ENCODE data around the gene NDUFS5.
"Not testable (repeated sequence)": the region's sequence is repeated elsewhere in the genome, so short reads cannot be mapped to it uniquely, and the experiment has no call there.

NDUFS5 gene

DNA sequence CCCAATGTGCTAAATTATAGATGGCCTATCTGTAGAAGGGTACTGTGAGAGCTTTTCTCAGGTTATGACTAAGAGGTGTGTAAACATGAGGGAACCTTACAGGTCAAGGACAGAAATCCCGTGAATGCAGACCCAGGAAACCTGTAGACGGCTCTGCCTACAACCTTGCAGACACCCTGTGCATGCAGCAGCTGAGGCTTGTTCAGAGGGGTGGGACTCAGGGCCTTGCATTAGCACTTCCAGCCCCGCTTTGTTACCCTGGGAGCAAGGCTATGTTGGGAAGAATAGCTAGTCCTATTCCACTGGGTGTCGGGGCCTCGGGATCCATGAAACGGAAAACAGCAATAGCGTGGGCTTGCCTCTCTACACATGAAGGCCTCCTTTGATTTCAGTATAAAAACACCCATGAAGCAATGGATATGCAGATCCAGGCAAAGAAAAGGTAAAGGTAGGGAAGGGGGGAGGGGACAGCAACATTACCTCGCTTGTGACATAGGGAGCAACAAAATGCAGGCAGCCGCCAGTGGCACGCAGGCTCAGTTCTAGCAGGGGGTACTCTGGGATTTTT is 9.5 kb upstream of the NDUFS5 start:
- no peak for DNase-seq

DNA sequence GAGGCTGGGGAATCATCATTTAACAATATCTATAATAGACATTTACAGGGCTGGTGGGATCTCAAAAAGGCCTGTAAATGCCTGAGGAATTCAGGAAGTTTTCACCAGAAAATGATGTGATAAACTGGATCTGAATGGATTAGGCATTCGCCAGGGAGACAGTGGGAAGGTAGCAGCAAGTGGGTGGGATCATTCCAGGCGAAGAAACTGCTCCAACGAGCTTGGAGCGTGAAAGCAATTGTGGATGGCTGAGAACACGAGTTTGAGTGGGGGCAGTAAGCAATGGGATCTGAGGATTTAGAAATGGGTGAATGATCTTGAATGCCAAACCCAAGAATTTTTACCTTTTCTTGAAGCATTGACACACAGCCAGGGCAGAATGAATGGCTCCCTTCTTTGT is 8.9 kb upstream of the NDUFS5 start:
- DNase-seq, result no peak

DNA sequence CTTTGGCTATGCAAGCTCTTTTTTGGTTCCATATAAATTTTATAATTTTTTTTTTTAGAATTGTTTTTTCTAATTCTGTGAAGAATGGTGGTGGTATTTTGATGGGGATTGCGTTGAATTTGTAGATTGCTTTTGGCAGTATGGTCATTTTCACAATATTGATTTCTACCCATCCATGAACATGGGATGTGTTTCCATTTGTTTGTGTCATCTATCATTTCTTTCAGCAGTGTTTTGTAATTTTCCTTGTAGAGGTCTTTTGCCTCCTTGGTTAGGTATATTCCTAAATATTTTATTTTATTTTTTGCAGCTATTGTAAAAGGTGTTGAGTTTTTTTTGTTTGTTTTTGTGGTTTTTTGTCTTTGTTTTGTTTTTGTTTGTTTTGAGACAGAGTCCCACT is 5.7 kb upstream of the NDUFS5 start:
- DNase-seq, result not testable (repeated sequence)

DNA sequence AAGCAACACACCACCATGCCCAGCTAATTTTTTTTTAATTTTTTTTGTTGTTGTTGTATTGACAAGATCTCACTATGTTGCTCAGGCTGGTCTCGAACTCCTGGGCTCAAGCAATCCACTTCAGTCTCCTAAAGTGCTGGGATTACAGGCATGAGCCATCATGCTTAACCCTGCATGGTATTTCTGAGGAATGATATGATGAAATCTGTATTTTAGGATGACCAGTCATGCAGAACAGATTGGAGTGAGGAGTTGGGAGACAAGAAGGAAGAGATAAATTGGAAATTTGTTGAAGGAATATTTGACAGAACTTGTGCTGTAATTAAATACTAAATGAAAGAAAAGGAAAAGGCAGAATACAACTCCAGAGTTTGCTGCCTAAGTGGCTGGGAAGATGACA is 4.7 kb upstream of the NDUFS5 start:
- DNase-seq, result no peak

DNA sequence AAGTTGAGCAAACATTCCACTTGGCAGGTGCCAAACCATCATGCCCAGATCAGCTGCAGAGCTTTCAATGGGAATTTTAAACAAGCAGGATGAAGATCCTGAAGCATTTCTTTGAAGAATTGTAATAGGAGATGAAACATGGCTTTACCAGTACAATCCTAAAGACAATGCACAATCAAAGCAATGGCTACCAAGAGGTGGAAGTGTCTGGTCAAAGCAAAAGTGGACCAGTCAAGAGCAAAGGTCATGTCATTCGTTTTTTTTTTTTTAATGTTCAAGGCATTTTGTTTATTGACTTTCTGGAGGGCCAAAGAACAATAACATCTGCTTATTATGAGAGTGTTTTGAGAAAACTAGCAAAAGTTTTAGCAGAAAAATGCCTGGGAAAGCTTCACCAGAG is 3.0 kb upstream of the NDUFS5 start:
- no peak for DNase-seq

DNA sequence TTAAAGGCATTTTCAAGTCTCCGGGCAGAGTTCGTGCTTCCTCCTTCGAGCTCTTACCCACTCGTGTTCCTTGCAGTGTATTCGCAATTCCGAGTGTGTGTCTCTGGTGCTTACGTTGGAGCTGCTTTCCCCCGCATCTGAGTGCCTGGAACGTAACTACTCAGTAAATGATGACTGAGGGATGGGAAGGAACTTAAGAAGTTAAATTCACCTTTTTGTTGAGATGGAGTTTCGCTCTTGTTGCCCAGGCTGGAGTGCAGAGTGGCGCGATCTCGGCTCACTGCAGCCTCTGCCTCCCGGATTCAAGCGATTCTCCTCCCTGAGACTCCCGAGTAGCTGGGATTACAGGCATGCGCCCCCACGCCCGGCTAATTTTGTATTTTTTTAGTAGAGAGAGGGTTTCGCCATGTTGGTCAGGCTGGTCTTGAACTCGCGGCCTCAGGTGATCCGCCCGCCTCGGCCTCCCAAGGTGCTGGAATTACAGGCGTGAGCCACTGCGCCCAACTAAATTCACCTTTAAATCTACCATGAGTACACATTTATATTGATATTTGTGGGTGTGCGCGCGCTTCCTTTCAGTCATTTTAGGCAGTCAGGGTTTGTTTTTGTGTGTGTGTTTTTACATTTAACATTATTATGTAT is 837 bp downstream of the NDUFS5 start:
- no peak for DNase-seq

DNA sequence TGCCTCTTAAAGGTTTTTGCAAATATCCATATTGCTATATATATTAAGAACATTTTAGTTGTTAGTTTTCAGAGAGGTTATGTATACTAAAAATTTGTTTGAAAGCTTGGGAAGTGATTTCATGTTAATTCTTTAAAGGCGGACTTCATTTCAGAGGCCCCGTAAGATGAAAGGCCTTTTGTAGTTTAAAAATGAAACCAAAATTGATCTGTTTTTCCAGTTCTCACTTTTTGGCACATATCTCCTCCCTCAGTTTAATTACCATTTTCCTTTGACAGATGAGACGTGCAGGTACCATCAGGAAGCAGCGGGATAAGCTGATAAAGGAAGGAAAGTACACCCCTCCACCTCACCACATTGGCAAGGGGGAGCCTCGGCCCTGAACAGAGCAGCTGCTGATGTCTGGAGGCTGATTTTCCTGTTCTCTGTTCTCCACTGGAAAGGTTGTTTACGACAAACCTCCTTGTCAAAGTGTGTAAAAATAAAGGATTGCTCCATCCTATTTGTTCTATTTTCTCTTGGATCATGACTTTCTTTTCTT is 8.0 kb downstream of the NDUFS5 start:
- no peak for DNase-seq

DNA sequence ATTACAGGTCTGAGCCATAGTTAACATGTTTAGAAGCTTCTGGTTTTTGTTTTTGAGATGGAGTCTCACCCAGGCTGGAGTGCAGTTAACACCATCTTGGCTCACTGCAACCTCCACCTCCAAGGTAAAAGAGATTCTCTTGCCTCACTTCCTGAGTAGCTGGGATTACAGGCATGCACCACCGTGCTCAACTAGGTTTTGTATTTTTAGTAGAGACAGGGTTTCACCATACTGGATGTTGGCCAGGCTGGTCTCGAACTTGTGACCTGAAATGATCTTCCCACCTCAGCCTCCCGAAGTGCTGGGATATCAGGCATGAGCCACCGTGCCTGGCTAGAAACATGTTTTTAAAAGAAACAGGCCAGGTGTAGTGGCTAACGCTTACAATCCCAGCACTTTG is 10.5 kb downstream of the NDUFS5 start:
- DNase-seq, result no peak

DNA sequence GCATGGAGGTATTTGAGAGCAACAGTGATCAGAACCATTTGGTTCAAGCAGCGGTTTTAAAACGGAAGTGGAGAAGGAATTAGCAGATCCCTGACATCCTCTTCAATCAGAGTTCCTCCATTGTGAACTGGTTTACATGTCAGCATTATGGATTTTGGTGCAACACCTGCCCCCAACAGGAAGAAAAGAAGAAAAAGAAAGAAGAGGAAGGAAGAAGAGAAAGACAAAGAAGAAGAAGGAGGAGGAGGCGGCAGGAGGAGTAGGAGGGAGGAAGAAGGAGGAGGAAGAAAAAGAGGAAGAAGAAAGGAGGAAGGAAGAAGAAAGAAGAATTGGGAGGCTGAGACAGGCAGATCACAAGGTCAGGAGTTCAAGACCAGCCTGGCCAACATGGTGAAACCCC is 17.4 kb downstream of the NDUFS5 start:
- DNase-seq, result no peak

DNA sequence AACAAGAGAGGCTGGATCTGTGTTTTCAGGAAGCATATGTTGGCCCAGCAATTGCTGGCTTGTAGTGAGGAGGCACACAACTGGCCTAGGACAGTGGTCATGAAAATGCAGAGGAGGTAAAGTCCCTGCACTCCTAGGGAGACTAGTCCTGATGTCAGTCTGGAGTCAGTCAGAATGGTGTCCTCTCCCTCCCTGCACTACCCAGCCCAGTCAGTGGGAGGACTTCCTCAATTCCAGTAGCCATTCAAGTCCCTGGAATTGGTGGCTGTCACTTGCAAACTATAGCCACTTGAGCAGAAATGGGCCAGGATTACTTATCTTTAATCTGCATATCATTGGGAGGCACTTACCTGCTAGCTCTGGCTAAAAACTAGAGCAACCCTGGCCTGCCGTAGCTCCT is 18.6 kb downstream of the NDUFS5 start:
- no peak for DNase-seq

DNA sequence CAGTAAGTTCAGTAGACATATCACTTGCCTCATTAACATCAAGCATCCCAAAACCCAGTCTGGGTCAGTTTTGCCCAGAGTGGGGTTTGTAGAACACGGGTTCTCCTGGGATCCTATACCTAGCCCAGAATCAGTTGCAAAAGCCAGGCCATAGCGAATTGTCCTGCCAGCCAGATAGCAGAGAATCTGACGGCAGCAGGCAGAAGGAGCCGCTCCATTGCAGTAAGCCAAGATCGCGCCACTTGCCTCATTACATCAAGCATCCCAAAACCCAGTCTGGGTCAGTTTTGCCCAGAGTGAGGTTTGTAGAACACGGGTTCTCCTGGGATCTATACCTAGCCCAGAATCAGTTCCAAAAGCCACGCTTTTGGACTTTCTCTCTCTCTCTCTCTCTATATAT is 19.1 kb downstream of the NDUFS5 start:
- DNase-seq, result no peak

DNA sequence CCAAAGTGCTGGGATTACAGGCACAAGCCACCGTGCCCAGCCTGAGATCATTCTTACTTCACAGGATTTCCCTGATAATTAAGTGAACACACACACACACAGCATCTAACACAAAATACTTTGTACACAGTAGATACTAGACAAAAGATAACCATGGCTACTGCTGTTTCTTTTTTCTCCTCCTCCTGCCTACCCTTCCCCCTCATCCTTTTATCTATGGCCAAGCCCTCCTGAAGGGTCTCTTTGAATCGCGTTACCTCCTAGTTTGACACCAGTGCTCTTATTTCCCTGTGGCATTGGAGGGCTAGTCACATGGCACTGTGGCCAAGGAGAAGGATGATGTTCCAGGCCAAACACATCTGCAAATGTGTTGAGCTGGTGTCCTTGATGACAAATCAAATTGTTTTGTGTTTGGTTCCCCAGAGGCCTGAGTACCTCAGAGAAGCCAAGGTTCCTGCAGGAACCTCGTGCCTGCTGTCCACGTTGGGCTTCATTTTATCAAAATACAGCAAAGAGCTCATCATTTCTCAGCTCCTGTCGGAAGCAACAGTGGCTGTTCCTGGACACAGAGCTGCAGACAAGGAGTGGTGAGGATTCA is 20.6 kb downstream of the NDUFS5 start:
- no peak for DNase-seq

DNA sequence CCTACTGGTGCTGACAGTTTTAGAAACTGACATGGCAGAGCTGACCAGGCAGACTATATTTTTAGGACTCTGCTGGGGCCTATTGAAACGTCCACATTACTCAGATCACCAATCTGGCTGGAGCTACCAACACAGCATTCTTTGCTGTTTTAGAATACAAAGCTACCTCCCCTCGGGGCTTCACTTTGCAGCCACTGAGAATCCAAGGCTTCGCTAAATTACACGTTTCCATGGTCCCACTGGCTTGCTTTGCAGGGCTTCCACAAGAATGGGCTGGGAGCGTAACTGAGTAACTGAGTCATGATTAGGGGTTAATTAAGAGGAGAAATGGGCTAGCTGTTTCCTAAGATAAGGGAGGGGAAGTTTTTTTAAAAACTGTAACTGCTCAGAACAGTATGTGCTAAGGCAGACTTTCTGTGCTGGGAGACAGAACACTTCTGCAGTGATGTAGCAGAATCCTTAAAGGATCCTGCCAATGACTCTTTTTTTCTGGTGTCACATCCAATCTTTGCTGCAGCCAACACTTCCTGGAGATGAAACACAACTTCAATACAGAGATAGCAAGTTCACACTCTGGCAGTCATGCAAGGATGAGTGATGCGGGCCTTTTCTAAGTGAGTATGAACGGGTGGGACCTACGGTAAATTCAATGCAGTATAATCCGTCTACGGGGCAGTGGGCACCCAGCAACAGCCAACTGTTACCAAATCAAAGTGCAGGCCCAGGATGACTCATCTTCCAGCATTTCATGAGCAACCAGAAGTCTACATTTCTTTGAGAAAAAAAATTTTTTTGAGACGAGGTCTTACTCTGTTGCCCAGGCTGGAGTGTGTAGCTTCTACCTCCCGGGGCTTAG is 21.5 kb downstream of the NDUFS5 start:
- no peak for DNase-seq

DNA sequence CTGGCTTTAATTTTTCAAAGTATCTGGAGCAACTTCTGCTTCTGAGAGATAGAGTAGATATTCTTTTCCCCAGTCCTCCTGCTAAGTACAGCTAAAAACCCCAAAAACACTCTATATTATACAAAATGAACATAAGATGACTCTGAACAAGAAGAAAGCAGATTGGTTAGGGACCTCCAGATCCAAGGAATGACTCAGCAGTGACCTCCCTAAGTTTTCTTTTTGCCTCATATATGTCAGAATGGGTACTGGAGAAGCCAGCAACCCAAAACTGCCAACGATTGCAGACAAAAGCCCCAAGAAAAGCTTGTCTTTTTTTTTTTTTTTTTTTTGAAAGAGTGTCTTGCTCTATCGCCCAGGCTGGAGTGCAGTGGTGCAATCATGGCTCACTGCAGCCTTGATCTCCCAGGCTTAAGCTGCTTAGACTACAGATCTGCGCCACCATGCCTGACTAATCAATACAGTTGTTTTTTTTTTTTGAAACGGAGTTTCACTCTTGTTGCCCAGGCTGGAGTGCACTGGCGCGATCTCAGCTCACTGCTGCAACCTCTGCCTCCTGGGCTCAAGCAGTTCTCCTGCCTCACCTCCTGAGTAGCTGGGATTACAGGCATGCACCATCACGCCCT is 22.7 kb downstream of the NDUFS5 start:
- no peak for DNase-seq

DNA sequence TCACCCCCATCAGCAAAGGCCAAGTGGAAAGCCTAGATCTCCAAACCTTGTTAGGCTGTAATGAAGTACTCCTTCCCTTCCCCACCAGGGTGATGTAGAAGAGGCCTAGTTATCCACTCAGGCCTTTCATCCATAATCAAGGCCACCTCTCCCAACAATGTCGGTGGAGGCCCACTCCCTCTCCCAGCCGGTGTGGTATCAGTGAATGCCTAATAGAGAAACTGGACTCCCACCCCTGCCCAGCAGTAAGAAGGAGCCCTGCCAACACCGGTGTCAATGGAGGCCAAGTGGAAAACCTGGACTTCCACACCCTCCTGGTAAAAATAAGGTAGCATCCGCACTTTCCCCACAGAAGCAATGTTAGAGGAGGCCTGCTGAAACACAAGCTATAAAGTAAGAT is 23.9 kb downstream of the NDUFS5 start:
- no peak for DNase-seq

DNA sequence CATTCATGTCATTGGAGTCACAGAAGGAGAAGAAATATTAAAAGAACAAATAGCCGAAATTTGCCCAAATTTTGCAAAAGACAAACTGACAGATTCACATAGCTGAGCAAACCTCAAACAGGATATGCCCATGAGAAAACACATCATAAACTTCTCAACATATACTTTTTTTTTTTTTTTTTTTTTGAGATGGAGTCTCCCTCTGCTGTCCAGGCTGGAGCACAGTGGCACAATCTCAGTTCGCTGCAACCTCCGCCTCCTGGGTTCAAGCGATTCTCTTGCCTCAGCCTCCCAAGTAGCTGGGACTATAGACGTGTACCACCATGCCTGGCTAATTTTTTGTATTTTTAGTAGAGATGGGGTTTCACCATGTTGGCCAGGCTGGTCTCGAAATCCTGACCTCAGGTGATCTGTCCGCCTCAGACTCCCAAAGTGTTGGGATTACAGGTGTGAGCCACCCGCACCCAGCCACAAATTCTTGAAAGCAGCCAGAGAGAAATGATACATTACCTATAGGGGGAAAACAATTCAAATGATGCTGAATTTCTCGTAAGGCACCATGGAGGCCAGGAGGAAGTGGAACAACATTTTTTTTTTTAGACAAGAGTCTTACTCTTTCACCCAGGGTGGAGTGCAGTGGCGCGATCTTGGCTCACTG is 25.2 kb downstream of the NDUFS5 start:
- DNase-seq, result not testable (repeated sequence)

DNA sequence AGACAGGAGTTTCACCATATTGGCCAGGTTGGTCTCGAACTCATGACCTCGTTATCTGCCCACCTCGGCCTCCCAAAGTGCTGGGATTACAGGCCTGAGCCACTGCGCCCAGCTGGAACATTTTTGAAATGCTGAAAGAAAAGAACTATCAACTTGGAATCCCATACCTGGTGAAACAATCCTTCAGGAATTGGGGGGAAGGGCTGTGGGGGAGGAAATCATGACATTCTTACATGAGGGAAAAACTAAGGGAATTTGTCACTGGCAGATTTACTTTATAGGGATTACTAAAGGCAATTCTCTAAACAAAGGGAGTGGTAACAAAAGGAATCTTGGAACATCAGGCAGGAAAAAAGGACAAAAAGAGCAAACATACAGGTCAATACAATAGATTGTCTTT is 25.8 kb downstream of the NDUFS5 start:
- DNase-seq, result no peak

DNA sequence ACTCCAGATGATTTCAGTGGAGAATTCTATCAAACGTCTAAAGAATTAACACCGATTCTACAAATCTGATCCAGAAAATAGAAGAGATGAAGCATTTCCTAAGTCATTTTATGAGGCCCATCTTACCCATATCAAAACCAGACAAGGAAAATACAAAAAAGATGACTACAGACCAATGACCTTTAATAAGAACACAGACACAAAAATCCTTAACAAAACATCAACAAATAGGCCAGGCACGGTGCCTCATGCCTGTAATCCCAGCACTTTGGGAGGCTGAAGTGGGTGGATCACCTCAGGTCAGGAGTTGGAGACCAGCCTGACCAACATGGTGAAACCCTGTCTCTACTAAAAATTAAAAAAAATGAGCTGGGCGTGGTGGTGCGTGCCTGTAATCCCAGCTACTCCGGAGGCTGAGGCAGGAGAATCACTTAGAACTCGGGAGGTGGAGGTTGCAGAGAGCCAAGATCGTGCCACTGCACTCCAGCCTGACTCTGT is 29.1 kb downstream of the NDUFS5 start:
- DNase-seq, result not testable (repeated sequence)

DNA sequence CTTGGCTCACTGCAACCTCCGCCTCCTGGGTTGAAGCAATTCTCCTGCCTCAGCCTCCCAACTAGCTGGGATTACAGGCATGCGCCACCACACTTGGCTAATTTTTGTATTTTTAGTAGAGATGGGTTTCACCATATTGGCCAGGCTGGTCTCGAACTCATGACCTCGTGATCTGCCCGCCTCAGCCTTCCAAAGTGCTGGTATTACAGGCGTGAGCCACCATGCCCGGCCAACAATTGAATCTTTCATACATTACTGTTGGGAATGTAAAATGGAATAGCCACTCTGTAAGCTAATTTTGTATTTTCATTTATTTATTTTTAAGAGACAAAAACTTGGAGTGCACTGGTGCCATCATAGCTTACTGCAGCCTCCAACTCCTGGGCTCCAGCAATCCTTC is 35.4 kb downstream of the NDUFS5 start:
- not testable (repeated sequence) for DNase-seq

DNA sequence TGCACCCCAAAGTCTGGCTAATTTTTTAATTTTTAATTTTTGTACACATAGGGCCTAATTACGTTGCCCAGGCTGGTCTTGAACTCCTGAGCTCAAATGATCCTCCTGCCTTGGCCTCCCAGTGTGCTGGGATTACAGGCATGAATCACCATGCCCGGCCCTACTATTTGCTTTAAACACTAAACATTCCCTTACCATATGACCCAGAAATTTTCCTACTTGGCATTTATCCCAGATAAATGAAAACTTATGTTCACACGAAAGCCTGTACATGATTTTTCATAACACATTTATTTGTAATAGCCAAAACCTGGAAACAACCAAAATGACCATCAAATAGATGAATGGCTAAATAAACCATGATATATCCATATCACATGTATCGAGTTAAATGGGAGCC is 35.8 kb downstream of the NDUFS5 start:
- DNase-seq, result no peak

DNA sequence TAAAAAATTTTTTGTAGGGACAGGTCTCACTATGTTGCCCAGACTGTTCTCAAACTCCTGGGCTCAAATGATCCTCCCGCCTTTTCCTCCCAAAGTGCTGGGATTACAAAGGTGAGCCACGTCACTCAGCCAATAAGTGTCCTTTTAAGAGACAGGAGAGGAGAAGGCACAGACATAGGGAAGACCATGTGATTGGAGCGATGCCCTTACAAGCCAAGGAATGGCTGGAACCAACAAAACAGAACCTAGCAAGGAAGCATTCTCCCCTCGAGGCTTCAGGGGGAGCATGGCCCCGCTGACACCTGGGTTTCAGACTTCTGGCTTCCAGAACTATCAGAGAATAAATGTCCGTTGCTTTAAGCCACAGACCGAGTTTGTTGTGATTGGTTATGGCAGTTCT is 37.0 kb downstream of the NDUFS5 start:
- no peak for DNase-seq

DNA sequence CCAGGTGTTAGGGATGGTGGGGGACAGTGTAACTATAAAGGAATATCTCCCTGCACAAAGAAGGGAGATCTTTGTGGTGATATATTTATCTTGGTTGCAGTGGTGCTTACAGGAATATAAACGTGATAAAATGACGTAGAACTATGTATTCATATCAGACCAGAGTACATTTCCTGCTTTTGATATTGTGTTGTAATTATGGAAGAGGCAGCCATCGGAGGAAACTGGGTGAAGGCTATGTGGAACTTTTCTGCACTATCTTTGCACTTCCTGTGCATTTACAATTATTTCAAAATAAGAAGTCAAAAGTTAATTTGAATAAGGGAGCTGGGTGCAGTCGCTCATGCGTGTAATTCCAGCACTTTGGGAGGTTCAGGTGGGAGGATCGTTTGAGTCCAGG is 37.6 kb downstream of the NDUFS5 start:
- DNase-seq, result no peak

Data from NCI-H1417 treated with DMSO at 0.1 percent for 48 hours (cell line).